HEK293 (cell line): ENCODE results near the gene RHOD.

Source experiments
- CTCF ChIP-seq: fragments of 450-650 bp; formaldehyde crosslinking; IDR thresholded peaks from 2 replicates; pipeline ENCODE4 v1.5.1; 2016; ENCODE audit warnings: missing biosample characterization, missing genetic modification characterization
- KLF9 ChIP-seq: fragments of 450-650 bp; formaldehyde crosslinking; IDR thresholded peaks from 2 replicates; pipeline ENCODE4 v1.5.1; 2016; ENCODE audit warnings: missing biosample characterization, missing genetic modification characterization, low read depth
- YY1 ChIP-seq: fragments of 450-650 bp; formaldehyde crosslinking; IDR thresholded peaks from 2 replicates; pipeline ENCODE4 v1.5.1; 2018; ENCODE audit warnings: missing biosample characterization, missing genetic modification characterization
- ZEB2 ChIP-seq: fragments of 450-650 bp; formaldehyde crosslinking; IDR thresholded peaks from 2 replicates; pipeline ENCODE4 v1.5.1; 2016; ENCODE audit warnings: missing biosample characterization, missing genetic modification characterization
- ZNF302 ChIP-seq: fragments of 450-650 bp; formaldehyde crosslinking; IDR thresholded peaks from 2 replicates; pipeline ENCODE4 v1.5.1; 2016; ENCODE audit warnings: missing biosample characterization, missing genetic modification characterization, low read depth
- ZNF449 ChIP-seq: fragments of 450-650 bp; formaldehyde crosslinking; IDR thresholded peaks from 2 replicates; pipeline ENCODE4 v1.5.1; 2017; ENCODE audit warnings: missing biosample characterization, mild to moderate bottlenecking, missing genetic modification characterization, moderate library complexity
- ZNF501 ChIP-seq: fragments of 450-650 bp; formaldehyde crosslinking; IDR thresholded peaks from 2 replicates; pipeline ENCODE4 v1.5.1; 2016; ENCODE audit warnings: missing biosample characterization, missing genetic modification characterization
- ZNF529 ChIP-seq: fragments of 450-650 bp; formaldehyde crosslinking; IDR thresholded peaks from 2 replicates; pipeline ENCODE4 v1.5.1; 2017; ENCODE audit warnings: missing genetic modification characterization, missing biosample characterization; ENCODE audit not compliant: insufficient replicate concordance
- ZNF530 ChIP-seq: fragments of 450-650 bp; formaldehyde crosslinking; IDR thresholded peaks from 2 replicates; pipeline ENCODE4 v1.5.1; 2016; ENCODE audit warnings: low read depth, missing biosample characterization, missing genetic modification characterization
- ZNF600 ChIP-seq: fragments of 450-650 bp; formaldehyde crosslinking; IDR thresholded peaks from 2 replicates; pipeline ENCODE4 v1.5.1; 2016; ENCODE audit warnings: missing biosample characterization, missing genetic modification characterization
- ZNF639 ChIP-seq: fragments of 450-650 bp; formaldehyde crosslinking; IDR thresholded peaks from 2 replicates; pipeline ENCODE4 v1.5.1; 2016; ENCODE audit warnings: missing biosample characterization, missing genetic modification characterization
- TF ChIP-seq, protein P1 (sequence below): fragments of 450-650 bp; formaldehyde crosslinking; IDR thresholded peaks from 2 replicates; pipeline ENCODE4 v1.5.1; 2016; ENCODE audit warnings: missing biosample characterization, missing genetic modification characterization

DNA sequence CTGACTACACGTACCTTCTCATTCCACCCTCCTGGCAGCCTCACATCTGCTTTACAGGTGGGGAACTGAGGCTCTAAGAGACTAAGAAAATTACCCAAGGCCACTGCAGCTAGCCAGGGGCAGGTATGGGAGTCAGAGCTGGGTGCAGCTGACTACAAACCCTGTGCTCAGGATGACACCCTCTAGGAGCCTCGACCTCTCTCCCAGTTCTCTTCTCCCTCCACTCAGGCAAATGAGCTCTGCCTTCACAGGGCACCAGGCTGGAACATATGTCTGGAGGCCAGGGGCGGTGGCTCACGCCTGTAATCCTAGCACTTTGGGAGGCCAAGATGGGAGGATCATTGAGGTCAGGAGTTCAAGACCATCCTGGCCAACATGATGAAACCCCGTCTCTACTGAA, 29.7 kb upstream of the RHOD start:
- TF ChIP-seq YY1 (tag by site-specific recombination) (no peak), CTCF (tag by site-specific recombination) (no peak), ZNF600 (no peak), ZNF639 (tag by site-specific recombination) (no peak), ZNF449 (tag by site-specific recombination) (no peak), ZNF530 (tag by site-specific recombination) (no peak), ZNF501 (tag by site-specific recombination) (no peak), ZNF302 (no peak), KLF9 (tag by site-specific recombination) (no peak), ZNF529 (tag by site-specific recombination) (no peak), ZEB2 (tag by site-specific recombination) (no peak)
- TF ChIP-seq, protein P1, sequence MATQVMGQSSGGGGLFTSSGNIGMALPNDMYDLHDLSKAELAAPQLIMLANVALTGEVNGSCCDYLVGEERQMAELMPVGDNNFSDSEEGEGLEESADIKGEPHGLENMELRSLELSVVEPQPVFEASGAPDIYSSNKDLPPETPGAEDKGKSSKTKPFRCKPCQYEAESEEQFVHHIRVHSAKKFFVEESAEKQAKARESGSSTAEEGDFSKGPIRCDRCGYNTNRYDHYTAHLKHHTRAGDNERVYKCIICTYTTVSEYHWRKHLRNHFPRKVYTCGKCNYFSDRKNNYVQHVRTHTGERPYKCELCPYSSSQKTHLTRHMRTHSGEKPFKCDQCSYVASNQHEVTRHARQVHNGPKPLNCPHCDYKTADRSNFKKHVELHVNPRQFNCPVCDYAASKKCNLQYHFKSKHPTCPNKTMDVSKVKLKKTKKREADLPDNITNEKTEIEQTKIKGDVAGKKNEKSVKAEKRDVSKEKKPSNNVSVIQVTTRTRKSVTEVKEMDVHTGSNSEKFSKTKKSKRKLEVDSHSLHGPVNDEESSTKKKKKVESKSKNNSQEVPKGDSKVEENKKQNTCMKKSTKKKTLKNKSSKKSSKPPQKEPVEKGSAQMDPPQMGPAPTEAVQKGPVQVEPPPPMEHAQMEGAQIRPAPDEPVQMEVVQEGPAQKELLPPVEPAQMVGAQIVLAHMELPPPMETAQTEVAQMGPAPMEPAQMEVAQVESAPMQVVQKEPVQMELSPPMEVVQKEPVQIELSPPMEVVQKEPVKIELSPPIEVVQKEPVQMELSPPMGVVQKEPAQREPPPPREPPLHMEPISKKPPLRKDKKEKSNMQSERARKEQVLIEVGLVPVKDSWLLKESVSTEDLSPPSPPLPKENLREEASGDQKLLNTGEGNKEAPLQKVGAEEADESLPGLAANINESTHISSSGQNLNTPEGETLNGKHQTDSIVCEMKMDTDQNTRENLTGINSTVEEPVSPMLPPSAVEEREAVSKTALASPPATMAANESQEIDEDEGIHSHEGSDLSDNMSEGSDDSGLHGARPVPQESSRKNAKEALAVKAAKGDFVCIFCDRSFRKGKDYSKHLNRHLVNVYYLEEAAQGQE: no peak
